GM12878 (cell line): ENCODE measurements around the gene OPCML. TPM values are rescaled to one million over a fixed set of nuclear protein-coding genes. Genes with fewer than 3 reads are reported as not detected.

Experiments
- ATAC-seq: fragments of 200-7000 bp; cut with Tn5 transposase; 3 replicates; pipeline ENCODE4 v1.9.1; 2020; ENCODE audit warnings: mild to moderate bottlenecking, moderate library complexity
- BruUV-seq: library from RNA; stranded (reverse); fragments of 400-500 nt; replicated peaks from 2 replicates; lab custom pipeline; 2021; lab: Mats Ljungman, UMichigan
- CTCF ChIA-PET: fragments of 300-600 bp; sonication (Branson Sonifier 250); formaldehyde crosslinking; extraction: SDS; loops from one replicate; lab custom pipeline; 2021; ENCODE audit warnings: inconsistent platforms; lab: Yijun Ruan, JAX
- POLR2A ChIA-PET: fragments of 350-600 bp; formaldehyde crosslinking; extraction: SDS; loops from one replicate; lab custom pipeline; 2021; ENCODE audit warnings: inconsistent platforms; lab: Charles Lee
- RAD21 ChIA-PET: fragments of 300-600 bp; sonication (Branson Sonifier 250); formaldehyde crosslinking; loops from one replicate; lab custom pipeline; 2023; ENCODE audit warnings: antibody characterized with exemption; ENCODE audit not compliant: unreplicated experiment; lab: Charles Lee
- SMC1A ChIA-PET: fragments of 300-600 bp; sonication (Branson Sonifier 250); formaldehyde crosslinking; loops from one replicate; lab custom pipeline; 2023; ENCODE audit not compliant: unreplicated experiment, uncharacterized antibody; lab: Charles Lee
- DNase-seq: peaks from one replicate; pipeline ENCODE4 v3.0.0-alpha.2; 2011; ENCODE audit warnings: low read depth, low spot score
- FAIRE-seq: peaks from 3 replicates; lab custom pipeline; 2011; peaks lifted over from hg19 to GRCh38; lab: Jason Lieb, UNC
- H2AFZ ChIP-seq: 2 replicates; pipeline ENCODE4 v1.6.0; 2011; ENCODE audit warnings: low read depth, low read length, control low read depth; ENCODE audit not compliant: control insufficient read depth
- H3K27ac ChIP-seq: 2 replicates; pipeline ENCODE4 v1.5.1; 2011; ENCODE audit warnings: control low read depth; ENCODE audit not compliant: control insufficient read depth, insufficient read depth
- H3K27me3 ChIP-seq, 2 experiments: replicated peaks in 1 of 2; 2 replicates each; pipeline versions ENCODE4 v1.6.0 to v1.6.1; 2011; ENCODE audit warnings: low read length in 1 of 2; ENCODE audit not compliant: control insufficient read depth in 2 of 2, insufficient read depth in 2 of 2
- H3K36me3 ChIP-seq, 2 experiments: 2 replicates each; pipeline ENCODE4 v1.5.1; 2011; ENCODE audit warnings: low read length in 1 of 2; ENCODE audit not compliant: control insufficient read depth in 2 of 2, insufficient read depth in 2 of 2
- H3K4me1 ChIP-seq: 2 replicates; pipeline ENCODE4 v1.6.1; 2011; ENCODE audit warnings: mild to moderate bottlenecking, low read length, moderate library complexity, mixed read lengths; ENCODE audit not compliant: control insufficient read depth, insufficient read depth
- H3K4me2 ChIP-seq: 2 replicates; pipeline ENCODE4 v1.6.0; 2011; ENCODE audit warnings: control low read depth; ENCODE audit not compliant: control insufficient read depth, insufficient read depth
- H3K4me3 ChIP-seq: fragments of 200-600 bp; sonication (generic); 2 replicates; pipeline ENCODE4 v1.5.1; 2016
- H3K79me2 ChIP-seq: 2 replicates; pipeline ENCODE4 v1.6.0; 2011; ENCODE audit warnings: low read length; ENCODE audit not compliant: control insufficient read depth, insufficient read depth
- H3K9ac ChIP-seq: 2 replicates; pipeline ENCODE4 v1.8.0; 2011; ENCODE audit warnings: low read length, control low read depth, mixed read lengths; ENCODE audit not compliant: control insufficient read depth, insufficient read depth
- H3K9me3 ChIP-seq: replicated peaks from 3 replicates; pipeline ENCODE4 v1.5.1; 2011; ENCODE audit warnings: mild to moderate bottlenecking, low read length; ENCODE audit not compliant: control insufficient read depth, insufficient read depth
- H4K20me1 ChIP-seq: 2 replicates; pipeline ENCODE4 v1.6.0; 2011; ENCODE audit not compliant: control insufficient read depth, insufficient read depth
- JUNB ChIP-seq: IDR thresholded peaks from 2 replicates; pipeline ENCODE4 v1.6.1; 2016; ENCODE audit warnings: antibody characterized with exemption, mild to moderate bottlenecking
- NFYA ChIP-seq: IDR thresholded peaks from 2 replicates; pipeline ENCODE4 v1.6.1; 2011; ENCODE audit warnings: low read depth, mild to moderate bottlenecking, low read length, improper control_type of control experiment, borderline replicate concordance
- NFYB ChIP-seq: IDR thresholded peaks from 2 replicates; pipeline ENCODE4 v1.6.1; 2011; ENCODE audit warnings: low read depth, mild to moderate bottlenecking, low read length, improper control_type of control experiment, moderate library complexity; ENCODE audit not compliant: insufficient read depth
- NR2F1 ChIP-seq: fragments of 450-650 bp; conservative IDR thresholded peaks from 2 replicates; pipeline ENCODE4 v1.6.1; 2017; ENCODE audit warnings: mild to moderate bottlenecking
- RFX5 ChIP-seq: IDR thresholded peaks from 2 replicates; pipeline ENCODE4 v1.6.1; 2011; ENCODE audit warnings: low read depth, low read length, improper control_type of control experiment
- SIN3A ChIP-seq: IDR thresholded peaks from 2 replicates; pipeline ENCODE4 v1.6.1; 2012; ENCODE audit warnings: low read depth, low read length, improper control_type of control experiment
- SPI1 ChIP-seq: IDR thresholded peaks from 2 replicates; pipeline ENCODE4 v1.6.1; 2011; ENCODE audit warnings: low read depth, mild to moderate bottlenecking, low read length, moderate library complexity, borderline replicate concordance; ENCODE audit not compliant: insufficient read depth
- SREBF2 ChIP-seq: IDR thresholded peaks from 2 replicates; pipeline ENCODE4 v1.6.1; 2012; ENCODE audit warnings: mild to moderate bottlenecking, low read length
- STAT3 ChIP-seq: IDR thresholded peaks from 2 replicates; pipeline ENCODE4 v1.6.1; 2011; ENCODE audit warnings: low read depth, low read length, improper control_type of control experiment
- TCF3 ChIP-seq: IDR thresholded peaks from 2 replicates; pipeline ENCODE4 v1.6.1; 2012; ENCODE audit warnings: low read depth, mild to moderate bottlenecking, low read length, borderline replicate concordance; ENCODE audit not compliant: insufficient read depth
- WGBS: methylation state at CpG from one replicate; pipeline ENCODE4 v1.1.6; 2016; ENCODE audit warnings: low lambda C conversion rate; ENCODE audit not compliant: insufficient replicate concordance, insufficient coverage; ENCODE audit errors: missing lambda C conversion rate; 5-methylcytosine and 5-hydroxymethylcytosine counted together
- in situ Hi-C: fragments of 300-500 bp; cut with MboI; formaldehyde crosslinking; loops from 9 replicates; pipeline ENCODE4 v1.14.3; 2018; ENCODE audit warnings: mixed read lengths
- intact Hi-C: fragments of 100-400 bp; cut with micrococcal nuclease; formaldehyde crosslinking; loops from one replicate; pipeline ENCODE4 v1.14.2; 2022; ENCODE audit not compliant: unreplicated experiment
- polyA plus RNA-seq, 11 experiments: library from polyadenylated mRNA; depleted of rRNA in 4 of 11; unstranded in 6 of 11; stranded (reverse) in 5 of 11; fragments of >200 nt; fragmentation: Nextera tagmentation in 4 of 11; fragmentation: Illumina TruSeq in 1 of 11; extraction: Ambion mirVana in 4 of 11; extraction: Trizol in 1 of 11; gene quantifications; 1 replicate in 1 of 11; 2 replicates in 10 of 11; pipeline versions ENCODE4 v1.2.1 to v1.2.3, GENCODE V29; 2011 to 2016; ENCODE audit warnings: inconsistent platforms in 2 of 11, missing spikeins in 2 of 11, low read depth in 1 of 11
- total RNA-seq, 4 experiments: library from RNA; depleted of rRNA in 3 of 4; stranded (reverse); fragments of >200 nt in 3 of 4; fragmentation: Illumina TruSeq in 1 of 4; extraction: Trizol in 1 of 4; gene quantifications; 2 replicates each; pipeline versions ENCODE4 v1.2.1 to v1.2.3, GENCODE V29; 2013 to 2021
- TF ChIP-seq, protein P1 (sequence below): fragments of 150-350 bp; IDR thresholded peaks from 2 replicates; pipeline ENCODE4 v1.6.1; 2016; ENCODE audit warnings: low read depth, low read length
- TF ChIP-seq, protein P2 (sequence below): fragments of 450-650 bp; IDR thresholded peaks from 2 replicates; pipeline ENCODE4 v1.6.1; 2017; ENCODE audit warnings: low read depth, mild to moderate bottlenecking, moderate library complexity
- TF ChIP-seq, protein P3 (sequence below): IDR thresholded peaks from 2 replicates; pipeline ENCODE4 v1.6.1; 2011; ENCODE audit warnings: mild to moderate bottlenecking, low read depth, low read length, moderate library complexity; ENCODE audit not compliant: insufficient replicate concordance
- TF ChIP-seq, protein P4 (sequence below), 3 experiments: IDR thresholded peaks in 2 of 3; conservative IDR thresholded peaks in 1 of 3; 2 replicates each; pipeline ENCODE4 v1.5.1; 2011; ENCODE audit warnings: low read depth in 3 of 3, low read length in 3 of 3, mild to moderate bottlenecking in 3 of 3, control low read depth in 2 of 3, moderate library complexity in 2 of 3, inconsistent platforms in 1 of 3, mixed read lengths in 1 of 3; ENCODE audit not compliant: control insufficient read depth in 2 of 3, insufficient read depth in 1 of 3; ENCODE audit errors: extremely low read depth in 1 of 3

Gene OPCML
- total and polyA plus RNA-seq, 10 of the 15 experiments (the other 5 are each of a cell fraction or from before 2014, with no cell fraction given), result 0.84 TPM; not detected in 9

DNA sequence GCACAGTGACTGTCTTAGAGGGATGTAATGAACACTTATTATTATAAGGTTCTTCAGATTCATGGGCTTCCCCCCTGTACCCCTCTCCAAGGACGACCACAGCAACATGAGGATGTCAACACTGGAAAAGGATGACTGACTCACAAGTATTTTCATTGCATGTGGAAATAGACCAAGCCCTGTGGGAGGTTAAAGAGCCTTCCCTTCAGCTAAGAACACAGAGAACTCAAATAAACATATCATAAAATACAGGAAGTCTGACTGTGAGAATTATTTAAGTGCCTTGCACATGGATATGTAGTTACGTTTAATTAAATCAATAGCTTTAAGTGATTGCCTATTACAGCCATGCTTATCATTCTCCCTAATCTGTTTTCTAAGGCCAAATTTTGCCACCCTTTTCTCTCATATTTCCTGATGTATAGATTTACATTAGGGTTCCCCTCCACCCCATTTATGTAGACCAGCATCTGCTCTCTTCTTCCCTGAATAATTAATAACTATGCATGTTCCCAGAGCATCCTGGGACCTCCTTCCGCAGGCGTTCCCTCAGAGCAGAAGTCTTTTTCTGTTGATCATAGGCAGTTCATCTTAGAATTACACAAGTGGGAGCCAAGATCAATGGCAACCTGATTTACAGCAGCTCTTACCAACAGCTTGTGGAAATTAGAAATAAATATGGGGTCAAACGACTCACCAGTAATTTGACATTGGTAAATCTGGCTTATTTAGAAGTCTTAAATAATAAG, 226.9 kb downstream of the OPCML start:
- SMC1A ChIA-PET, result no interaction called here
- ATAC-seq, result no peak
- 25% methylated on average over 5 of the region's 5 CpGs for WGBS

More for the DNA sequence above, 226.9 kb downstream of the OPCML start:
- TF ChIP-seq, protein P1, sequence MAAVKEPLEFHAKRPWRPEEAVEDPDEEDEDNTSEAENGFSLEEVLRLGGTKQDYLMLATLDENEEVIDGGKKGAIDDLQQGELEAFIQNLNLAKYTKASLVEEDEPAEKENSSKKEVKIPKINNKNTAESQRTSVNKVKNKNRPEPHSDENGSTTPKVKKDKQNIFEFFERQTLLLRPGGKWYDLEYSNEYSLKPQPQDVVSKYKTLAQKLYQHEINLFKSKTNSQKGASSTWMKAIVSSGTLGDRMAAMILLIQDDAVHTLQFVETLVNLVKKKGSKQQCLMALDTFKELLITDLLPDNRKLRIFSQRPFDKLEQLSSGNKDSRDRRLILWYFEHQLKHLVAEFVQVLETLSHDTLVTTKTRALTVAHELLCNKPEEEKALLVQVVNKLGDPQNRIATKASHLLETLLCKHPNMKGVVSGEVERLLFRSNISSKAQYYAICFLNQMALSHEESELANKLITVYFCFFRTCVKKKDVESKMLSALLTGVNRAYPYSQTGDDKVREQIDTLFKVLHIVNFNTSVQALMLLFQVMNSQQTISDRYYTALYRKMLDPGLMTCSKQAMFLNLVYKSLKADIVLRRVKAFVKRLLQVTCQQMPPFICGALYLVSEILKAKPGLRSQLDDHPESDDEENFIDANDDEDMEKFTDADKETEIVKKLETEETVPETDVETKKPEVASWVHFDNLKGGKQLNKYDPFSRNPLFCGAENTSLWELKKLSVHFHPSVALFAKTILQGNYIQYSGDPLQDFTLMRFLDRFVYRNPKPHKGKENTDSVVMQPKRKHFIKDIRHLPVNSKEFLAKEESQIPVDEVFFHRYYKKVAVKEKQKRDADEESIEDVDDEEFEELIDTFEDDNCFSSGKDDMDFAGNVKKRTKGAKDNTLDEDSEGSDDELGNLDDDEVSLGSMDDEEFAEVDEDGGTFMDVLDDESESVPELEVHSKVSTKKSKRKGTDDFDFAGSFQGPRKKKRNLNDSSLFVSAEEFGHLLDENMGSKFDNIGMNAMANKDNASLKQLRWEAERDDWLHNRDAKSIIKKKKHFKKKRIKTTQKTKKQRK, result no peak
- TF ChIP-seq NR2F1 (no peak), STAT3 (no peak), SREBF2 (no peak), JUNB (no peak), SIN3A (no peak), NFYB (no peak), RFX5 (no peak), NFYA (no peak), SPI1 (no peak), TCF3 (no peak)
- TF ChIP-seq, protein P2, sequence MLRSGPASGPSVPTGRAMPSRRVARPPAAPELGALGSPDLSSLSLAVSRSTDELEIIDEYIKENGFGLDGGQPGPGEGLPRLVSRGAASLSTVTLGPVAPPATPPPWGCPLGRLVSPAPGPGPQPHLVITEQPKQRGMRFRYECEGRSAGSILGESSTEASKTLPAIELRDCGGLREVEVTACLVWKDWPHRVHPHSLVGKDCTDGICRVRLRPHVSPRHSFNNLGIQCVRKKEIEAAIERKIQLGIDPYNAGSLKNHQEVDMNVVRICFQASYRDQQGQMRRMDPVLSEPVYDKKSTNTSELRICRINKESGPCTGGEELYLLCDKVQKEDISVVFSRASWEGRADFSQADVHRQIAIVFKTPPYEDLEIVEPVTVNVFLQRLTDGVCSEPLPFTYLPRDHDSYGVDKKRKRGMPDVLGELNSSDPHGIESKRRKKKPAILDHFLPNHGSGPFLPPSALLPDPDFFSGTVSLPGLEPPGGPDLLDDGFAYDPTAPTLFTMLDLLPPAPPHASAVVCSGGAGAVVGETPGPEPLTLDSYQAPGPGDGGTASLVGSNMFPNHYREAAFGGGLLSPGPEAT, result no peak
- TF ChIP-seq, protein P3, sequence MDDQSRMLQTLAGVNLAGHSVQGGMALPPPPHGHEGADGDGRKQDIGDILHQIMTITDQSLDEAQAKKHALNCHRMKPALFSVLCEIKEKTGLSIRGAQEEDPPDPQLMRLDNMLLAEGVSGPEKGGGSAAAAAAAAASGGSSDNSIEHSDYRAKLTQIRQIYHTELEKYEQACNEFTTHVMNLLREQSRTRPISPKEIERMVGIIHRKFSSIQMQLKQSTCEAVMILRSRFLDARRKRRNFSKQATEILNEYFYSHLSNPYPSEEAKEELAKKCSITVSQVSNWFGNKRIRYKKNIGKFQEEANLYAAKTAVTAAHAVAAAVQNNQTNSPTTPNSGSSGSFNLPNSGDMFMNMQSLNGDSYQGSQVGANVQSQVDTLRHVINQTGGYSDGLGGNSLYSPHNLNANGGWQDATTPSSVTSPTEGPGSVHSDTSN, result no peak
- TF ChIP-seq, protein P4, sequence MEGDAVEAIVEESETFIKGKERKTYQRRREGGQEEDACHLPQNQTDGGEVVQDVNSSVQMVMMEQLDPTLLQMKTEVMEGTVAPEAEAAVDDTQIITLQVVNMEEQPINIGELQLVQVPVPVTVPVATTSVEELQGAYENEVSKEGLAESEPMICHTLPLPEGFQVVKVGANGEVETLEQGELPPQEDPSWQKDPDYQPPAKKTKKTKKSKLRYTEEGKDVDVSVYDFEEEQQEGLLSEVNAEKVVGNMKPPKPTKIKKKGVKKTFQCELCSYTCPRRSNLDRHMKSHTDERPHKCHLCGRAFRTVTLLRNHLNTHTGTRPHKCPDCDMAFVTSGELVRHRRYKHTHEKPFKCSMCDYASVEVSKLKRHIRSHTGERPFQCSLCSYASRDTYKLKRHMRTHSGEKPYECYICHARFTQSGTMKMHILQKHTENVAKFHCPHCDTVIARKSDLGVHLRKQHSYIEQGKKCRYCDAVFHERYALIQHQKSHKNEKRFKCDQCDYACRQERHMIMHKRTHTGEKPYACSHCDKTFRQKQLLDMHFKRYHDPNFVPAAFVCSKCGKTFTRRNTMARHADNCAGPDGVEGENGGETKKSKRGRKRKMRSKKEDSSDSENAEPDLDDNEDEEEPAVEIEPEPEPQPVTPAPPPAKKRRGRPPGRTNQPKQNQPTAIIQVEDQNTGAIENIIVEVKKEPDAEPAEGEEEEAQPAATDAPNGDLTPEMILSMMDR (IDR thresholded peaks at IDR 0.05 in 2 of 3, conservative IDR thresholded peaks at IDR 0.05 in 1 of 3; ENCODE audit: control insufficient read depth in 2 of 3, extremely low read depth in 1 of 3, insufficient read depth in 1 of 3, low read depth in 3 of 3, low read length in 3 of 3), result no peak
- TF ChIP-seq, all 136 proteins: peak for 0
- Histone ChIP-seq H3K4me3 (no peak overlapping the region), H4K20me1 (no peaks in the 10 kb centered on the region), H3K79me2 (no peaks in the 10 kb centered on the region), H3K27me3 (no peaks in the 10 kb centered on the region), H3K27ac (no peak overlapping the region), H3K4me2 (no peak overlapping the region), H3K36me3 (no peaks in the 10 kb centered on the region), H2AFZ (no peak overlapping the region), H3K9me3 (no peaks in the 10 kb centered on the region; the same call in 2 of the 3 replicates), H3K4me1 (no peaks in the 10 kb centered on the region), H3K9ac (no peak overlapping the region)
- in situ Hi-C loops (no loop called here), intact Hi-C loops (no loop called here)
- ChIA-PET POLR2A (interaction anchor here (0.5 kb wide), 1 partner anchor 810 kb away, joined by 4 read pairs; no protein-coding TSS in a partner anchor), CTCF (no interaction called here), RAD21 (no interaction called here)
- FAIRE-seq (no peak), DNase-seq (no peak)
- no TSS peak for BruUV-seq
